SHP77 (cell line): ENCODE results near the gene RECQL5.
"Not testable (repeated sequence)": the region's sequence is repeated elsewhere in the genome, so short reads cannot be mapped to it uniquely, and the experiment has no call there.

Source experiments
- DNase-seq, 2 experiments: peaks; one replicate each; lab custom pipeline; 2025; lab: John Stamatoyannopoulos, UW

Gene RECQL5

DNA sequence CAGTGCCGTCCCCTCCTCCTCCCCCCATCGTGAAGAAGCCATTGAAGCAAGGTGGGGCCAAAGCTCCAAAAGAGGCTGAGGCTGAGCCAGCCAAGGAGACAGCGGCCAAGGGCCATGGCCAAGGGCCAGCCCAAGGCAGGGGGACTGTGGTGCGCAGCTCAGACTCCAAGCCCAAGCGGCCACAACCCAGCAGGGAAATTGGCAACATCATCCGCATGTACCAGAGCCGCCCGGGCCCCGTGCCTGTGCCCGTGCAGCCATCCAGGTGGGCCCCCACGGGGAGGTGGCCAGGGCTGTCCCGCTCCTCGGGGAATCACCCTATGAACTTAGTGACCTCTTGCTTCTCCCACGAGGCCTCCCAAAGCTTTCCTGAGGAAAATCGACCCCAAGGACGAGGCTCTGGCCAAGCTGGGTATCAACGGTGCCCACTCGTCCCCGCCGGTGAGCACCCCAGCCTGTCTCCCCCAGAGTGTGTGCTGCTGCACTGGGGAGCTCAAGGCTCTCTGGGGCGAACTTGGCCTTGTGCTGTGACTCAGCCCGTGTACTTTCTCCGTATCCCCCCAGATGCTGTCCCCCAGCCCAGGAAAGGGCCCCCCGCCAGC lies 50.3 kb downstream of the RECQL5 start:
- DNase-seq = no peak

DNA sequence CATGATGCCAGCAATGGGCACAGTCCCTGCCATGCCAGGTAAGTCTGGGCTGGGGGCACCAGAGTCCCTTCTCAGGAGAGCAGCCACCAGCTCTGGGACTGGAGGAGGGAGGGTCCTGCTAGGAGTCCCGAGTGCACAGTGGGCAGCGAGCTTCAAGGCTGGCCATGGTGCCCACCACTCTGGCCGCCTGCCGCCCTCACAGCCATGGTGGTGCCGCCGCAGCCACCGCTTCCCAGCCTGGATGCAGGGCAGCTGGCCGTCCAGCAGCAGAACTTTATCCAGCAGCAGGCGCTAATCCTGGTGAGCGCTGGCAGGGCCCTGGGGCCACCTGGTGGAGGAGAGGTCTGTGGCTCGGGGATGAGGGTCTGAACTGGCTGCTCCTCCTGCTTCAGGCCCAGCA lies 51.7 kb downstream of the RECQL5 start:
- peak; percentile 16 to 55 for DNase-seq

DNA sequence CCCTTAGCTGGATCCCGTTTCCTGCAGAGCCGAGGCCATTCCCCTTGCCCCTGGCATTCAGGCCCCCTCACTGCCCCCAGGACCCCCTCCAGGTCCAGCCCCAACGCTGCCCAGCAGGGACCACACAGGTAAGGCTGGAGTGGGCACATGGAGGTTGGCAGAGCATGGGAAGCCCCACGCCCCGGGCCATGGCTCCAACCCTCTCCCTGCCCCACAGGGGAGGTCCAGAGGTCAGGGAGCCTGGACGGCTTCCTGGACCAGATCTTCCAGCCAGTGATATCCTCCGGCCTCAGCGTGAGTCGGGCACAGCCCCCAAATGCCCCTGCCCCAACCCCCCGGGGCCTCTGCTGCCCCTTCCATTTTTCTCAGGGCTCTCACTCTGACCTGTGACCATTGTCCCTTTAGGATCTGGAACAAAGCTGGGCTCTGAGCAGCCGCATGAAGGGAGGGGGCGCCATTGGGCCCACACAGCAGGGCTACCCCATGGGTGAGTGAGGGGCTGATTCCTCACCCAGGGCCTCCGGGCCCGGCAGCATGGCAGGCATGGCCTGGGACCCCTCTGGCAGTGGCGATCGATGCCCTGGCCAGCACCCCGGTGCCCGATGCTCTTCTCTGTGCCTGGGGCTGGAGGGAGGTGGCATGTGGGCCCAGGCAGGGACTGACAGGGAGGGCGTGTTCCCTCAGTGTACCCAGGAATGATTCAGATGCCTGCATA lies 52.2 kb downstream of the RECQL5 start:
- no peak for DNase-seq

- peak in 1 of 2 experiments; percentile 13 for DNase-seq
Observed at GRCh38 chr17:75614006-75614405, 52.9 kb downstream of the RECQL5 start.

DNA sequence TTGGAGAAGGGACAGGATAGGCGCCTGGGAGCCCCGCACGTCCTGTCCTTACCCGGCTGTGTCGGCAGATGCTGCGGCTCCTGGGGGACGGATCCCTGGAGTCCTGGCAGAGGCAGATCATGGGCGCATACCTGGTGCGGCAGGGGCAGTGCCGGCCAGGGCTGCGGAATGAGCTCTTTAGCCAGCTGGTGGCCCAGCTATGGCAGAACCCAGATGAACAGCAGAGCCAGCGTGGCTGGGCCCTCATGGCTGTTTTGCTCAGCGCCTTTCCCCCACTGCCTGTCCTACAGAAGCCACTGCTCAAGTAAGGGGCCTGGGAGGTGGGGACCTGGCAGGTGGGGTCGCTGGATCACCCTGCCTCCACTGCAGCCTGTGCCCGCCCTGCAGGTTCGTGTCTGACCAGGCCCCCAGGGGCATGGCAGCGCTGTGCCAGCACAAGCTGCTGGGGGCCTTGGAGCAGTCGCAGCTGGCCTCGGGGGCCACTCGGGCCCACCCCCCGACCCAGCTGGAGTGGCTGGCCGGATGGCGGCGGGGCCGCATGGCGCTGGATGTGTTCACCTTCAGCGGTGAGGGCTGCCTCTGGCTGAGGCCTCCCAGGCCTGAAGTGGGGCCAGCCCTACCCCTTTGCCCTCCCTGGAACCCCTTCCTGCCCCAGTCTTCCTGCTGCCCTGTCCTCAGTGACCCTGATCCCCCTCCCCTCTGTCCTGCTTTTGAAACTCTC lies 53.9 kb downstream of the RECQL5 start:
- no peak for DNase-seq

GRCh38 chr17:75611851-75612429 lies 55.0 kb downstream of the RECQL5 start:
- DNase-seq = no peak

DNA sequence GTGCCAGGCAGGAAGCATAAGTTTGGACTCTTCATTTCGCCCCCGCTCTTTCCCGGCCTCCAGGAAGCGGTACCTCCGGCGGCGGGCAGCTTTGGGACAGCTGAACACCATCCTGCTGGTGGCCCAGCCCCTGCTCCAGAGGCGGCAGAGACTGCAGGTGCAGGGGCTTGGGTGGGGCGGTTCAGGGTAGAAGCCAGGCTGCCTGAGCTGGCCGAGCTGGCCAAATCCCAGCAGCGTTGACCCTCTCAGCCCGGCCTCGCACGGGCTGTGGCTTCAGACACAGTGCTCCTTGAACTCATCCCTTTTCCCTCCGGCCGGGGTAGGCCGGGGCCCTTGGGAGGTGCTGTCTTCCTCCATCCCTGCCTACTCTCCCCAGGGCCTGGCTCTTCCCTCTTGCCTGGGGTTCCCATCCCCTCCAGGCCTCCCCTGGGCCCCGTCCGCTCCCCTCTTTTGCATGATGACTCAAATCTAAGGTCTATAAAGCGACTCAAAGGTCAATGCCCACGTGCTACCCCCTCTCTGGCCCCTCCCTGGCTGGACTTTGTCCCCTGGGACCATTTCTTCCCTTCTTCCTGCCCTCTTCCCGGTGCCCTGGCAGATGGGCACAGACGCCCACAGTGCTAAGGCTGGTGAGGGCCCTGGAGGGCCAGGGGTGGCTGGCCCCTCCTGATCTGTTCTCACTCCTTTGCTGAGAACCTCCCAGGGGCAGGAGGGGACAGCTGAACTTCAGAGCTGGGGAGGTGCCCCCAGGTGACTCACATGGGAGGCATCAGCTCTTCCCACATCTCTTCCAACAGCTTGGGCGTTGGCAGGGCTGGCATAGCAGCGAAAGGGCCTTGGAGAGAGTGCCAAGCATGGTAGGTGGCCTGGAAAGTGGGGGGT lies 56.6 kb downstream of the RECQL5 start:
- no peak for DNase-seq

DNA sequence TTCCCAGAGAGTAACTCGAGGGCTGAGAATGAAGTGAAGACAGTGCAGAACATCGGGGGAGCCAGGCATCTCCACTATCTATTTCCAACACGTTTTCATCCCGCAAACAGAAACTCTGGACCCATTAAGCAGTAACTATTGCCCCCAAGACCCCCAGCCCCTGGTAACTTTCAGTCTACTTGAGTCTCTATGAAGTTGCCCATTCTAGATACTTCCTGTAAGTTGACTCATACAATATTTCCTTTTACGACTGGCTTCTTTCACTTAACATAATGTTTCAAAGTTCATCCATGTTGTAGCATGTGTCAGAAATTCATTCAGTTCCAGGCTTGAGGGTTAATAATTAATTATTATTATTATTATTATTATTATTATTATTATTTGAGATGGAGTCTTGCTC lies 59.9 kb downstream of the RECQL5 start:
- DNase-seq = no peak

- DNase-seq = no peak
Observed at GRCh38 chr17:75605790-75606189, 61.2 kb downstream of the RECQL5 start.

DNA sequence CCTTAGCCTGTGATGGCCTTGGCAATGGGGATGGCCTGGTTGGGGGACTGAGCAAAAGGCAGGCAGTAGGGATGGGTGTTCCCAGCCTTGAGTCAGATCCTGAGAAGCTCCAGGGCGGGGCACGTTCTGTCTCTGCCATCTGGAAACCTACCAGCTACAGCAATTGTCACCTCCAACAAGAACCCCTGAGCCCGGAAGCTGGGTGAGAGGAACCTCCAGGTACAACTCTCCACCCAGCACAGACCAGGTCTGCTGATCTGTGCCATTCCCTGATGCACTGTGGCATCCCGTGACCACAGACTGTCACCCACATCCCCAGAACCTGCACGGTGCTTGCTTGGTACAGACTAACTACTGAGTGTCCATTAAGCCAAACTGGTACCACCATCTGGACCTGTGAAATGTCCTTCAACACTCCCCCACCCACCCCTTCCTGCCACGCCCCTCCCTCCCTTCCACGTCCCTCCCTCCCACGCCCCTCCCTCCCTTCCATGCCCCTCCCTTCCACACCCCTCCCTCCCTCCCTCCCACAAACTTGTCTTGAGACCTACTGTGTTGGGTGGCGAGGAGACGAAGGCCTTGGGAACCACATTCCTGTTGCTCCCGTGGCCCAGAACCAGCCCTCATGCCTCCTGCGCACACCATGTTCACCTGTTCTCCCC lies 62.8 kb downstream of the RECQL5 start:
- no peak for DNase-seq

DNA sequence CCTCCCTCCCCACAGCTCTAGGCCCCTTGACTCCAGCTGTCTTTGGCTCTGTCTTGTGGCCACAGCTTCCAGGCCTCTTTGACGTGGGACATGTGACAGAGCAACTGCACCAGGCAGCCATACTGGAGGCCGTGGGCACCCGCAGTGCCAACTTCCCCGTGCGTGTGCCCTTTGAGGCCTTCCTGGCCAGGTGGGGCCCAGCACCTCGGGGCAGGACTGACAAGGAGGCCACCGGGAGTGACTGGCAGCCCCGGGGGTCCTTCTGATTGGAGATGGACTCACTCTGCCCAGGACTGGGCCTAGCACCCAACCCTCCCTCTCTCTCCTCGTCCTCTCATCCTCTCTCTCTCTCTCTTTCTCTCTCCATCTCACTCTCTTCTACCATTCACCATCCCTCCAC lies 63.8 kb downstream of the RECQL5 start:
- DNase-seq = no peak

GRCh38 chr17:75602644-75603043 lies 64.3 kb downstream of the RECQL5 start:
- no peak for DNase-seq

DNA sequence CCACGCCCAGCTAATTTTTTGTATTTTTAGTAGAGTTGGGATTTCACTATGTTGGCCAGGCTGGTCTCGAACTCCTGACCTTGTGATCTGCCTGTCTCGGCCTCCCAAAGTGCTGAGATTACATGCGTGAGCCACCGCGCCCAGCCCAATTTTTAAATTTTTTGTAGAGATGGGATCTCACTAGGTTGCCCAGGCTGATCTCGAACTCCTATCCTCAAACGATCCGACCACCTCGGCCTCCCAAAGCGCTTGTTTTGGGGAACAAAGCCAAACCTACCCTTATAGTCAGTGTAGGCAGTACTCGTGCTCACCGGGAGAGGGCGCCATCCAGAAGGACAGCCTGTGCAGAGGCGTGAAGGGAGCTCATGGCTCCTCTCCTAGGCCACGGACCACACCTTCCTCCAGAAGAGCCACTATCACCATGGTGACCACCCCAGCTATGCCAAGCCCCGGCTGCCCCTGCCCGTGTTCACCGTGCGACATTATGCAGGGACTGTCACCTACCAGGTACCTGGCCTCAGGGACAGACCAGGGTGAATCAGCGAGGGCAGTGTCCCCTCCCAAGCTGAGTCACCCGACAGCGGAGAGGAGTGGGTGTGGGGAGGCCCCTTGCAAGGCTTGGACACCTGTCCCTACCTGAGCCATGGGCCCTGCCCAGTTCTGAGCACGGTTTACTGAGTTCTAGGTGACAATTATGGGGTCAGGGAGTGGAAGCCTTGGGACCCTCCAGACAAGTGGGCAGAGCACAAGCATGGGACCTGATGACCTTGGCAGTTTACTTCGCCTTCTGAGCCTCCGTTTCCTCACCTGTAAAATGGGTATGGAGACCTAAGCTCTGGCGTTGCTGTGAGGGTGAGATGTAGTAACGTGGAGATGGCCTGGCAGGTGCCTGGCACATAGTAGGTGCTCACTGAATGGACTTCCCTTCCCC lies 65.6 kb downstream of the RECQL5 start:
- DNase-seq = peak; percentile 67 to 70

- no peak for DNase-seq
Observed at GRCh38 chr17:75596320-75597087, 70.5 kb downstream of the RECQL5 start.

DNA sequence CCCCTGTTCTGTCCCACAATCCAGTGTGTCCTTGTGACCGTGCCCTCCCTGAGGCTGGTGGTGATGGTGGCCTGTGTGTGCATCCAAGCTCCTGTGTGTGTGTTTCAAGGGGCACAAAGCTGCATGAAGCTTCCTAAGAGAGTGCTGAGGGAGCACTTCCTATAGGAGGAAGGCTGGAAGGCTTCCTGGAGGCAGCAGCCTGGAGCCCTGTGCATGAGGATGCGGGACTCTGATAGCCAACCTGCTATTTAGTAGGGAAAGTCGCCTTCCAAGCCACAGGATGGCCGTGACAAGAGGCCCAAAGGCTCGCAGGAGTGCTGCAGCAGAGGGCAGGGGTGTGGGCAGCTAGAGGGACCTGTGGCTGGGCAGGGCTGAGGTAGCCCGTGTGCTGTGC lies 71.0 kb downstream of the RECQL5 start:
- no peak for DNase-seq

DNA sequence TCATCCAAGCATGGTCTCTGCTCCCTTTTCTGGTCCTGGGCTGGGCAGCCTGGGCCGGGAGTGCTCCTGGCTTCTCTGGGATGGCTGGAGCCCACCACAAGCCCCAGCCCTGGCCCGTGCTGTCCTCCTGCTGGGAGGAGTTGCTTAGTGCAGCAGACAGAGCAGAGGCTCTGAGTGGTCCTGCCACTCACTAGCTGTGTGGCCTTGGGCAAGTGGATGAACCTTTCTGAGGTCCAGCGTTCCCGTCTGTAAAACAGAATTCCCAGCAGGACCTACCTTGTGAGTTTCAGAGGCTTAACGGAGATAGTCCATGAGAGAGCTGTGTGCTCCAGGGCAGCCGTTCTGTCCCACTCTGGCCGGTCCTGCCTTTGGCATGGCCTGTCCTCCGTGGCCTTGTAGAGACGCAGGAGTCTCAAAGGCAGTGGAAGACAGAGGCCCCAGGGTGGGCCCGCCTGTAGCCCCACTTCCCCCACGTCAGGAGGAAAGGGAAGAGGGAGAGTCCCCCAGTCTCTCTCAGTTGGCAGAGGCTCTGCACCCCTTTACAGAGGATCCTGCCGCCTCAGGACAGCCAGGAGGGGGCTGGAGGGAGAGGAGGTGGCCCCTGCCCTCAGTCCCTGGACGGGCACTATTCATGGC lies 71.6 kb downstream of the RECQL5 start:
- no peak for DNase-seq

- peak; percentile 70 to 84 for DNase-seq
Observed at GRCh38 chr17:75594499-75595283, 72.3 kb downstream of the RECQL5 start.

GRCh38 chr17:75593430-75593829 lies 73.5 kb downstream of the RECQL5 start:
- DNase-seq = not testable (repeated sequence)
